Measurements from ENCODE around the gene PRICKLE1.

The PRICKLE1 gene

DNA sequence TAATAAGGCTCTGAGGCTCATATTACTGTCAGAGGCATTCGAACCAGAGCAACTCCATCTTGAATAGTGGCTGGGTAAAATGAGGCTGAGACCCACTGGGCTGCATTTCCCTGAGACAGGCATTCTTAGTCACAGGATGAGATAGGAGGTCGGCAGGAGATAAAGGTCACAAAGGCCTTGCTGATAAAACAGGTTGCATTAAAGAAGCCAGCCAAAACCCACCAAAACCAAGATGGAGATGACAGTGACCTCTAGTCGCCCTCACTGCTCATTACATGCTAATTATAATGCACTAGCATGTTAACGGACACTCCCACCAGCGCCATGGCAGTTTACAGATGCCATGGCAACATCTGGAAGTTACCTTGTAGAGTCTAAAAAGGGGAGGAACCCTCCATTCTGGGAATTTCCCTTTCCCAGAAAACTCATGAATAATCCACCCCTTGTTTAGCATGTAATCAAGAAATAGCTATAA lies 18.1 kb upstream of the PRICKLE1 start:
- no peak for DNase-seq
- CTCF ChIA-PET, result no interaction called here
- no peaks in the 10 kb centered on the region for H3K9me3 Mint-ChIP-seq
- no peak overlapping the region for H3K4me3 Mint-ChIP-seq
- H3K27ac Mint-ChIP-seq, result no peak overlapping the region
- H3K4me1 Mint-ChIP-seq, result no peaks in the 10 kb centered on the region
- no peaks in the 10 kb centered on the region for H3K36me3 Mint-ChIP-seq
- H3K27me3 Mint-ChIP-seq, result no peaks in the 10 kb centered on the region

GRCh38 chr12:42606471-42606870 lies 16.9 kb upstream of the PRICKLE1 start:
- DNase-seq, result no peak
- CTCF ChIA-PET, result no interaction called here
- H3K27me3 Mint-ChIP-seq, result no peaks in the 10 kb centered on the region

GRCh38 chr12:42605685-42606084 lies 16.1 kb upstream of the PRICKLE1 start:
- no peak for DNase-seq
- no peaks in the 10 kb centered on the region for H3K36me3 Mint-ChIP-seq
- no peaks in the 10 kb centered on the region for H3K4me1 Mint-ChIP-seq
- CTCF ChIA-PET, result no interaction called here
- no peak overlapping the region for H3K4me3 Mint-ChIP-seq
- no peaks in the 10 kb centered on the region for H3K27me3 Mint-ChIP-seq
- H3K9me3 Mint-ChIP-seq, result no peaks in the 10 kb centered on the region
- no peak overlapping the region for H3K27ac Mint-ChIP-seq

More at GRCh38 chr12:42606471-42606870, 16.9 kb upstream of the PRICKLE1 start:
- Mint-ChIP-seq H3K36me3 (no peaks in the 10 kb centered on the region), H3K4me1 (no peaks in the 10 kb centered on the region), H3K9me3 (no peaks in the 10 kb centered on the region), H3K27ac (no peak overlapping the region), H3K4me3 (no peak overlapping the region)

- no peak overlapping the region for H3K27ac Mint-ChIP-seq
- H3K4me1 Mint-ChIP-seq, result no peaks in the 10 kb centered on the region
- no peak overlapping the region for H3K4me3 Mint-ChIP-seq
- no peaks in the 10 kb centered on the region for H3K27me3 Mint-ChIP-seq
- DNase-seq, result no peak
- no peaks in the 10 kb centered on the region for H3K36me3 Mint-ChIP-seq
- CTCF ChIA-PET, result no interaction called here
- no peaks in the 10 kb centered on the region for H3K9me3 Mint-ChIP-seq
Observed at GRCh38 chr12:42603246-42603990, 13.9 kb upstream of the PRICKLE1 start.

DNA sequence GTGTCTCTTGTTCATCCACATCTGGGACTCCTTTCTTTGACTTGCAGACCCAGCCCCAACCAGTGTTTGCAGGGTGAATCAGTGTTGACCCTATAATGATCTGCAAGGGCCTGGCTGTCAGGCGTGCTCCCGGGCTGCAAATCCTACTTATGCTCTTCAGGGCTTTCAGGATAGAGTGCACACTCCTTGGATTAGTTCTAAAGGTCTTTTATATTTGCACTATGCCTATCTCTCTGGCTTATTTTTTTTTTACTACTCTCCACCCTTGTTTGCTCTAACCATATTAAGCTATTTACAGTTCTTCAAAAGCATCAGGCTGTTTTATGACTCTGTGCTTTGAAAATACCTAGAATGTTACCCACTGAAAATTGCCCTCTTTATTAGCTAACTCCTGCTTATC lies 4.3 kb upstream of the PRICKLE1 start:
- no peak overlapping the region for H3K27ac Mint-ChIP-seq
- peaks cover 57% of the 10 kb centered on the region for H3K27me3 Mint-ChIP-seq
- H3K9me3 Mint-ChIP-seq, result no peaks in the 10 kb centered on the region
- no peak for DNase-seq
- H3K4me3 Mint-ChIP-seq, result no peak overlapping the region
- peaks cover 10% of the 10 kb centered on the region for H3K4me1 Mint-ChIP-seq
- CTCF ChIA-PET, result no interaction called here
- peaks cover 2% of the 10 kb centered on the region for H3K36me3 Mint-ChIP-seq

DNA sequence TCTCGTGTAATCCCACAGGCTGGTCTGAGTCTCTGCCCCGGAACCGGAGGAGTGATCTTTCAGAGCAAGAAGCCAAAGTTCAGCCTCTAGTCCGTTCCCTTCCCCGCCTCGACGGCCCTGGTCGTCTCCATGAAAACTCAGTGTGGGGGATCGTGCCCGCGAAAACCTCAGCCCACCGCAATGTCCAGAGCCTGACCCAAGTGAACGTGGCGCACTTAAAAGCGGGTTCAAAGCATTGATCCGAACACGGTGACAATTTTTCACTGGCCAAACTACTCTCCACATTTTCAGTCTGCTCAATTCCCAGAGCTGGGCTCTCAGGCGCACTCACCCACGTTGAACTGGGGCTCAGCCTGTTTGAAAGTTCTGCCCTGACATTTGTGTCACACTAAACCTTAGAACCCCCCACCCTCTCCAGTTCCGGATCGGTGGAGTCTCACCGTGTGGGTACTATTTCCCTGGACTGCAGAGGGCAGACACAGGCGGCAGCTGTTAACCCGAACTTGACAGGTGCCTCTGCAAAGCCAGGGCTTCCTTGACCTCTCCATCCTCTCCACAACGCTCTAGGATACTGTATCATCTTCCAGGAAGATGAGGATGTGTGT lies 886 bp upstream of the PRICKLE1 start:
- DNase-seq, result no peak
- Mint-ChIP-seq H3K27me3 (peaks cover 77% of the 10 kb centered on the region), H3K4me3 (peak overlapping the region; percentile 51), H3K27ac (peak overlapping the region; percentile 19), H3K36me3 (peaks cover 5% of the 10 kb centered on the region), H3K4me1 (peaks cover 18% of the 10 kb centered on the region), H3K9me3 (no peaks in the 10 kb centered on the region)
- CTCF ChIA-PET, result no interaction called here

GRCh38 chr12:42588524-42589464 lies 752 bp downstream of the PRICKLE1 start:
- Mint-ChIP-seq H3K4me3 (peak overlapping the region; percentile 64), H3K9me3 (no peaks in the 10 kb centered on the region), H3K27ac (no peak overlapping the region), H3K27me3 (peaks cover 76% of the 10 kb centered on the region), H3K4me1 (peaks cover 18% of the 10 kb centered on the region), H3K36me3 (peaks cover 5% of the 10 kb centered on the region)
- CTCF ChIA-PET, result no interaction called here
- no peak for DNase-seq

DNA sequence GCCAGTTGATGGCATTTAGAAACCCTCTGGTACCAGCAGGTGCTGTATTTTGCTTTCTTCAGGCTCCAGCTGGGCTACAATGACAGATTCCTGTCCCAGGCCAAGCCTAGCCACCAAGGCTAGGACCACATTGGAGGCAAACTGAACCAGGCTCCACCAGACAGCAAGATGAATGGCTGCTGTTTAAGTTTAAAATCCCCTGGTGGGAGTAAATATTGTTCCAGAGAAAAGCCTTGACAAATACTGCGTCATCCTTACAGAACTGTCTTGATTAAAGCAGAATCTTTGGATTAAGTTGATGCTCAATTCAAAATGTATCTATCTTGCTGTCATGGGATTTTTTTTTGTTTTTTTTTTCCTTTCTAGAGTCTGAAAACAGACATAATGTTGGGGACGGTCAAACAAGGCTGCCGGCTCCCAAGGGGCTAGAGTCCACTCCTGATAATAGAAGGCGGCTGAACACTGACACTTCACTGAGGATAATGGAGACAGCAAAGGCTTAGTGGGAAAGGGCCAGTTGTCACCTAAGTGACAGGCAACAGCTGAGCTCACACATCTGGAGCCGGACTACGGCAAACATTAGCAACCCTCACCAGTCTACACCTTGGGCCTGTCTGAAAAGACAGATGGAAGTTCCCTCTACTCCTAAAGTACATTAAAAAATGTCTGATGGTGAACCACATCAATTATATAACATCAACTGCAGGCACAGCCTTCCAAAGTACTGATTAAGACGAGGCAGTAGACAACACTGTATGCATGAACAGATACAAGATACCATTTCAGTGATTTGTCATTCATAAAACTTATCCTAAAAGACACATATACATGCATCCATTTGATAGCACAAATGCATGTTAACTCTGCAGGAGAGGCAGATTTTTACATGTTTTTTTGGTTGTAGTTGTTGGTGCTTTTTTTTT lies 1.7 kb downstream of the PRICKLE1 start:
- H3K27me3 Mint-ChIP-seq, result peaks cover 68% of the 10 kb centered on the region
- peaks cover 18% of the 10 kb centered on the region for H3K4me1 Mint-ChIP-seq
- peaks cover 5% of the 10 kb centered on the region for H3K36me3 Mint-ChIP-seq
- no peak overlapping the region for H3K27ac Mint-ChIP-seq
- peak overlapping the region; percentile 22 for H3K4me3 Mint-ChIP-seq
- no peak for DNase-seq
- CTCF ChIA-PET, result no interaction called here
- no peaks in the 10 kb centered on the region for H3K9me3 Mint-ChIP-seq

GRCh38 chr12:42586268-42586667 lies 3.3 kb downstream of the PRICKLE1 start:
- Mint-ChIP-seq H3K4me1 (peaks cover 18% of the 10 kb centered on the region), H3K9me3 (no peaks in the 10 kb centered on the region), H3K27me3 (peaks cover 52% of the 10 kb centered on the region), H3K4me3 (no peak overlapping the region), H3K27ac (no peak overlapping the region), H3K36me3 (peaks cover 5% of the 10 kb centered on the region)
- CTCF ChIA-PET, result no interaction called here
- DNase-seq, result no peak

GRCh38 chr12:42585841-42586216 lies 3.7 kb downstream of the PRICKLE1 start:
- no peak for DNase-seq
- CTCF ChIA-PET, result no interaction called here
- Mint-ChIP-seq H3K4me3 (no peak overlapping the region), H3K27me3 (peaks cover 49% of the 10 kb centered on the region), H3K27ac (no peak overlapping the region), H3K4me1 (peaks cover 18% of the 10 kb centered on the region), H3K36me3 (peaks cover 5% of the 10 kb centered on the region), H3K9me3 (no peaks in the 10 kb centered on the region)

DNA sequence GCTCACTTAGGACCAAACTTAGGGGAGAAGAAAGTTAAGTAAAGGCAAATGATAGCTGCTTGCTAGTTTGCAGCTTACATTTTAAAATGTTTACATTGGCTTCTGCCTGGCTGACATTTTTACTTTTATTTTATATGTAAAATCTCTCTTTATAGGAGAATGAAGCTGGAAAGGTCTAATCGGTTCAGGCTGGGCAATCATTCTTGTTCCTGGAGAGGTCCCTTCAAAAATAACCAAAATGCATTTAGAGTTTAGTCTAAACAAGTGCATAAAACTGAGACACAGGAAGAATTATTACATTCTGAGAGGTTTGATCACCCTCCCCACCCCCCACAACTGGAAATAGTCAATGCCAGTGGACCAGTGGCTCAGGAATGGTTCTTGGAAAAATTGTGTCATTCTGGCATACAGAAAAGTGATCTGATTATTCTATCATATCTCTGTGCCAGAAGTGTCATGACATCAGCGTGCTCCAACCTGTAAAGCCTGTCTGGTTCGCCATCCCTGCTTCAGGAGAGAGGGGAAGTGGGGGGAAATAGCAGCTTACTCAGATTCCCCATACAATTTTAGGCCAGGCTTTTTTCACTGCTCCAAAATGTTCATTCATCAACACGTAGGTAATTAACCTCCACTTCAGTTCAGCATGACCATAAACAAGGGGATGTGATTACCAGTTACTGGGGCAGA lies 4.2 kb downstream of the PRICKLE1 start:
- H3K4me1 Mint-ChIP-seq, result peaks cover 14% of the 10 kb centered on the region
- H3K4me3 Mint-ChIP-seq, result no peak overlapping the region
- H3K27ac Mint-ChIP-seq, result no peak overlapping the region
- CTCF ChIA-PET, result no interaction called here
- H3K27me3 Mint-ChIP-seq, result peaks cover 47% of the 10 kb centered on the region
- DNase-seq, result no peak
- peaks cover 5% of the 10 kb centered on the region for H3K36me3 Mint-ChIP-seq
- H3K9me3 Mint-ChIP-seq, result no peaks in the 10 kb centered on the region

DNA sequence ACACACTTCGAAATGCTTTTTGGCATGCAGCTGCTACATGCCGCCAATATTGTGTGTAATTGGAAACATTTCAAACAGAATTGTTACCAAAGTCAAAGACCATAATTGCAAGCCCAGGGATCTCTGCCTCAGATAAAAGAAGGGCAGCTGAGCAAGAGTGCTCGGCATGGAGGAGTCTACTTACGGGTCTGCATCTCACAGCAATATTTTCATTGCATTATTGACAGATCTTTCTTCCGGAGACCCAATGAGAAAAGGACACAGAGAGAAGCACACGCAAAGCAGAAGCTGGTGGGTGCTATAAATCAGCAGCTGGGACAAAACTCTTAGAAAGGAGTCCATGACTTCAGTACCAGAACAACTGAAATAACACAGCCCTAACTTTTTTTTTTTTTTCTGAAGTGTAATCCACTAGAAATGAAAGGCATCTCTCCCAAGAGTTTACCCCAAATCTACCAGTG lies 4.9 kb downstream of the PRICKLE1 start:
- no peak for DNase-seq
- H3K27ac Mint-ChIP-seq, result no peak overlapping the region
- no peaks in the 10 kb centered on the region for H3K9me3 Mint-ChIP-seq
- H3K27me3 Mint-ChIP-seq, result peaks cover 41% of the 10 kb centered on the region
- peaks cover 5% of the 10 kb centered on the region for H3K36me3 Mint-ChIP-seq
- peaks cover 11% of the 10 kb centered on the region for H3K4me1 Mint-ChIP-seq
- H3K4me3 Mint-ChIP-seq, result no peak overlapping the region
- CTCF ChIA-PET, result no interaction called here

DNA sequence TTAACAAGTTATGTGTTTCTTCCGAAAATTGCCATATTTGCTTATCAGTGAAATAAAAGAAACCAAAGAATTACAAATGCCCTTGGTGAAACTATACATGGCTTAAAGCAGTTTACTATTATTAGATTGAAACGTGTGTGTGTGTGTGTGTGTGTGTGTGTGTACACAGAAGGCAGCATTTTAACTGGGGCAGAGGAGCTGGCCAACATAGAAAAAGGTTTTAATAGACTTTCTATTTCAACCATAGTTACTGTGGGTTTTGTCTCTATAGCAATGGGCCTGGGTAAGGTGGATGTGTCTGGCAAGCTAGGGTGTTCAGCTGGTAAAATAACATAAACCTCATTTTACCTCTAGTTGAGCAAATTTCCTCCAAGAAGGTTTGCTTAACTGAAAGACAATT lies 6.5 kb downstream of the PRICKLE1 start:
- H3K4me1 Mint-ChIP-seq, result peaks cover under 1% of the 10 kb centered on the region
- DNase-seq, result no peak
- H3K9me3 Mint-ChIP-seq, result no peaks in the 10 kb centered on the region
- CTCF ChIA-PET, result no interaction called here
- H3K27ac Mint-ChIP-seq, result no peak overlapping the region
- no peaks in the 10 kb centered on the region for H3K36me3 Mint-ChIP-seq
- H3K27me3 Mint-ChIP-seq, result peaks cover 29% of the 10 kb centered on the region
- no peak overlapping the region for H3K4me3 Mint-ChIP-seq

All from activated naive CD4-positive, alpha-beta T cell treated with anti-CD3 and anti-CD28 coated beads, Interleukin-2, amount 10 ng/mL, durations not matched to agents 7 days and 5 days (primary cell).